HepG2 (cell line): ENCODE measurements around the gene SRF. TPM values are rescaled to one million over a fixed set of nuclear protein-coding genes. Genes with fewer than 3 reads are reported as not detected.

Experiments
- ATF7-NPFF ChIP-seq: sonication (generic); formaldehyde crosslinking; IDR thresholded peaks from 2 replicates; pipeline ENCODE4 v1.8.1; 2023; ENCODE audit warnings: mild to moderate bottlenecking, low read depth, missing genetic modification reagents, moderate library complexity
- EP300 ChIP-seq, 3 experiments: sonication (generic) in 1 of 3; formaldehyde crosslinking in 1 of 3; IDR thresholded peaks; 2 replicates each; pipeline versions ENCODE4 v1.5.1 to v1.6.1; 2011 to 2020; ENCODE audit warnings: low read depth in 2 of 3, low read length in 2 of 3, borderline replicate concordance in 1 of 3, improper control_type of control experiment in 1 of 3, mild to moderate bottlenecking in 1 of 3, missing genetic modification reagents in 1 of 3, moderate library complexity in 1 of 3
- KDM4B ChIP-seq: sonication (generic); formaldehyde crosslinking; IDR thresholded peaks from 2 replicates; pipeline ENCODE4 v1.4.0; 2020; ENCODE audit warnings: missing genetic modification reagents
- RBFOX2 ChIP-seq: fragments of 200-400 bp; formaldehyde crosslinking; IDR thresholded peaks from 2 replicates; pipeline ENCODE4 v1.6.1; 2017; ENCODE audit warnings: low read depth, mild to moderate bottlenecking, low read length
- RBM22 ChIP-seq: fragments of 200-400 bp; formaldehyde crosslinking; optimal IDR thresholded peaks from 2 replicates; pipeline ENCODE3; 2017; ENCODE audit warnings: mild to moderate bottlenecking, low read length, moderate library complexity
- STAG1 ChIP-seq: sonication (generic); formaldehyde crosslinking; IDR thresholded peaks from 2 replicates; pipeline ENCODE4 v1.4.0; 2020; ENCODE audit warnings: missing genetic modification reagents
- TRIM24 ChIP-seq: sonication (generic); formaldehyde crosslinking; IDR thresholded peaks from 2 replicates; pipeline ENCODE4 v1.8.0; 2022; ENCODE audit warnings: mild to moderate bottlenecking, missing genetic modification reagents
- ZFP41 ChIP-seq: sonication (generic); formaldehyde crosslinking; IDR thresholded peaks from 2 replicates; pipeline ENCODE4 v1.4.0; 2020; ENCODE audit warnings: mild to moderate bottlenecking, missing genetic modification reagents, borderline replicate concordance
- ZNF160 ChIP-seq: sonication (generic); formaldehyde crosslinking; IDR thresholded peaks from 2 replicates; pipeline ENCODE4 v1.8.0; 2022; ENCODE audit warnings: mild to moderate bottlenecking, inconsistent platforms, missing genetic modification reagents
- ZNF350 ChIP-seq: sonication (generic); formaldehyde crosslinking; IDR thresholded peaks from 2 replicates; pipeline ENCODE4 v1.4.0; 2020; ENCODE audit warnings: mild to moderate bottlenecking, low read depth, missing genetic modification reagents, borderline replicate concordance
- polyA plus RNA-seq, 8 experiments: library from polyadenylated mRNA; depleted of rRNA in 3 of 8; stranded (reverse) in 7 of 8; unstranded in 1 of 8; fragments of >200 nt; fragmentation: Illumina TruSeq in 4 of 8; extraction: Trizol in 4 of 8; gene quantifications; 2 replicates each; pipeline versions ENCODE4 v1.2.1 to v1.2.3, GENCODE V29; 2011 to 2016; ENCODE audit warnings: low read depth in 4 of 8, missing spikeins in 1 of 8, mixed read lengths in 1 of 8; ENCODE audit not compliant: insufficient read depth in 1 of 8
- total RNA-seq, 5 experiments: library from RNA; depleted of rRNA; stranded (reverse); fragments of >200 nt; fragmentation: Illumina TruSeq; extraction: Trizol; gene quantifications; 2 replicates each; pipeline ENCODE4 v1.2.3, GENCODE V29; 2016; ENCODE audit warnings: low read depth in 1 of 5
- TF ChIP-seq, protein P1 (sequence below): sonication (generic); formaldehyde crosslinking; IDR thresholded peaks from 2 replicates; pipeline ENCODE4 v1.8.0; 2022; ENCODE audit warnings: mild to moderate bottlenecking, missing genetic modification reagents; ENCODE audit not compliant: insufficient replicate concordance
- TF ChIP-seq, protein P2 (sequence below): sonication (generic); formaldehyde crosslinking; IDR thresholded peaks from 2 replicates; pipeline ENCODE4 v1.8.0; 2022; ENCODE audit warnings: mild to moderate bottlenecking, missing genetic modification reagents, borderline replicate concordance
- TF ChIP-seq, protein P3 (sequence below): sonication (generic); formaldehyde crosslinking; conservative IDR thresholded peaks from 2 replicates; pipeline ENCODE4 v1.4.0; 2020; ENCODE audit warnings: missing genetic modification reagents
- TF ChIP-seq, protein P4 (sequence below): sonication (generic); formaldehyde crosslinking; IDR thresholded peaks from 2 replicates; pipeline ENCODE4 v1.9.0; 2022; ENCODE audit warnings: missing genetic modification reagents, mild to moderate bottlenecking, borderline replicate concordance
- TF ChIP-seq, protein P5 (sequence below): sonication (generic); formaldehyde crosslinking; IDR thresholded peaks from 2 replicates; pipeline ENCODE4 v1.4.0; 2020; ENCODE audit warnings: mild to moderate bottlenecking, missing genetic modification reagents
- TF ChIP-seq, protein P6 (sequence below): sonication (generic); formaldehyde crosslinking; IDR thresholded peaks from 2 replicates; pipeline ENCODE4 v1.8.0; 2023; ENCODE audit warnings: mild to moderate bottlenecking, missing genetic modification reagents

SRF gene
- total and polyA plus RNA-seq, 2 of the 13 experiments (the other 11 are each of a cell fraction or from before 2014, with no cell fraction given) = 25.5 to 44.1 TPM

DNA sequence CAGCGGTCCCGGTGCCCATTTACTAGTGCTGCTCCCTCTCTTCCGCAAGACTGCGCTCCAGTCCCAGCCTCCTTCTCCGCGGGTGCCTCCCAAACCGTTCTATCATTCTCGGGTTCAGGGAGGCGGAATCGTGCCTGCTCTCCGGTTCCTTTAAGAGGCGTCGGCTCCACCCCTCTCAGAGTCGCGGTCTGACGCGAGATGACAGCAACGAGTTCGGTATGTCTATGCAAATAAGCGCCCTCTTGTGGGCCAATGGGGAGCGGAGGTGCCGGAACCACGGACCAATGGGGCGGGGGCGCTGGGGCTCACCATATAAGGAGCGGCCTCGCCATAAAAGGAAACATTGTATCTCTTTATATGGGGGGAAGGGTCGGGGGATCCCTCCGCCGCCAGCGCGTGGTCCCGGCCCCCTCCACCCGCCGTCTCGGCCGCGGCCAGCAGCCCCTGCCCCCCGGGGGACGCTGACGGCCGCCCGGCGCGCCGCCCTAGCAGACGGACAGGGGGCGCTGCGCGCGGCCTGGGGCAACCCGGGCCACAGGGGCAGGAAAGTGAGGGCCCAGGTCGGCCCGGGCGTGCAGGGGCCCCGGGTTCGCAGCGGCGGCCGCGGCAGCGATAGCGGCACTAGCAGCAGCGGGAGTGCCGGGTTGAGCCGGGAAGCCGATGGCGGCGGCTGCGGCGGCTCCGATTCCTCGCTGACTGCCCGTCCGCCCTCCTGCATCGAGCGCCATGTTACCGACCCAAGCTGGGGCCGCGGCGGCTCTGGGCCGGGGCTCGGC lies at the start of gene SRF (continued):
- TF ChIP-seq, protein P1, sequence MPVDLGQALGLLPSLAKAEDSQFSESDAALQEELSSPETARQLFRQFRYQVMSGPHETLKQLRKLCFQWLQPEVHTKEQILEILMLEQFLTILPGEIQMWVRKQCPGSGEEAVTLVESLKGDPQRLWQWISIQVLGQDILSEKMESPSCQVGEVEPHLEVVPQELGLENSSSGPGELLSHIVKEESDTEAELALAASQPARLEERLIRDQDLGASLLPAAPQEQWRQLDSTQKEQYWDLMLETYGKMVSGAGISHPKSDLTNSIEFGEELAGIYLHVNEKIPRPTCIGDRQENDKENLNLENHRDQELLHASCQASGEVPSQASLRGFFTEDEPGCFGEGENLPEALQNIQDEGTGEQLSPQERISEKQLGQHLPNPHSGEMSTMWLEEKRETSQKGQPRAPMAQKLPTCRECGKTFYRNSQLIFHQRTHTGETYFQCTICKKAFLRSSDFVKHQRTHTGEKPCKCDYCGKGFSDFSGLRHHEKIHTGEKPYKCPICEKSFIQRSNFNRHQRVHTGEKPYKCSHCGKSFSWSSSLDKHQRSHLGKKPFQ (CRISPR knock-in tag) = peak; percentile 31
- TF ChIP-seq RBM22 (no peak), TRIM24 (no peak), RBFOX2 (peak; percentile 89), ATF7-NPFF (CRISPR knock-in tag) (peak; percentile 62), ZNF160 (peak; percentile 70; the same call in 1 of the 2 replicates), STAG1 (peak; percentile 54), ZNF350 (no peak; the same call in 1 of the 2 replicates), KDM4B (CRISPR knock-in tag) (no peak), ZFP41 (CRISPR knock-in tag) (no peak; the same call in 1 of the 2 replicates), EP300 (IDR thresholded peaks at IDR 0.05; ENCODE audit: low read depth in 2 of 2, low read length in 2 of 2) (peak; percentile 37 to 77), EP300 (CRISPR knock-in tag; IDR thresholded peaks at IDR 0.05; ENCODE audit: borderline replicate concordance) (no peak)
- TF ChIP-seq, protein P2, sequence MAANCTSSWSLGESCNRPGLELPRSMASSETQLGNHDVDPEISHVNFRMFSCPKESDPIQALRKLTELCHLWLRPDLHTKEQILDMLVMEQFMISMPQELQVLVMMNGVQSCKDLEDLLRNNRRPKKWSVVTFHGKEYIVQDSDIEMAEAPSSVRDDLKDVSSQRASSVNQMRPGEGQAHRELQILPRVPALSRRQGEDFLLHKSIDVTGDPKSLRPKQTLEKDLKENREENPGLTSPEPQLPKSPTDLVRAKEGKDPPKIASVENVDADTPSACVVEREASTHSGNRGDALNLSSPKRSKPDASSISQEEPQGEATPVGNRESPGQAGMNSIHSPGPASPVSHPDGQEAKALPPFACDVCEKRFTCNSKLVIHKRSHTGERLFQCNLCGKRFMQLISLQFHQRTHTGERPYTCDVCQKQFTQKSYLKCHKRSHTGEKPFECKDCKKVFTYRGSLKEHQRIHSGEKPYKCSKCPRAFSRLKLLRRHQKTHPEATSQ (CRISPR knock-in tag) = no peak; the same call in 1 of the 2 replicates
- TF ChIP-seq, protein P3, sequence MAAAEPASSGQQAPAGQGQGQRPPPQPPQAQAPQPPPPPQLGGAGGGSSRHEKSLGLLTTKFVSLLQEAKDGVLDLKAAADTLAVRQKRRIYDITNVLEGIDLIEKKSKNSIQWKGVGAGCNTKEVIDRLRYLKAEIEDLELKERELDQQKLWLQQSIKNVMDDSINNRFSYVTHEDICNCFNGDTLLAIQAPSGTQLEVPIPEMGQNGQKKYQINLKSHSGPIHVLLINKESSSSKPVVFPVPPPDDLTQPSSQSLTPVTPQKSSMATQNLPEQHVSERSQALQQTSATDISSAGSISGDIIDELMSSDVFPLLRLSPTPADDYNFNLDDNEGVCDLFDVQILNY (CRISPR knock-in tag) = peak; percentile 62; the same call in 1 of the 2 replicates
- TF ChIP-seq, protein P4, sequence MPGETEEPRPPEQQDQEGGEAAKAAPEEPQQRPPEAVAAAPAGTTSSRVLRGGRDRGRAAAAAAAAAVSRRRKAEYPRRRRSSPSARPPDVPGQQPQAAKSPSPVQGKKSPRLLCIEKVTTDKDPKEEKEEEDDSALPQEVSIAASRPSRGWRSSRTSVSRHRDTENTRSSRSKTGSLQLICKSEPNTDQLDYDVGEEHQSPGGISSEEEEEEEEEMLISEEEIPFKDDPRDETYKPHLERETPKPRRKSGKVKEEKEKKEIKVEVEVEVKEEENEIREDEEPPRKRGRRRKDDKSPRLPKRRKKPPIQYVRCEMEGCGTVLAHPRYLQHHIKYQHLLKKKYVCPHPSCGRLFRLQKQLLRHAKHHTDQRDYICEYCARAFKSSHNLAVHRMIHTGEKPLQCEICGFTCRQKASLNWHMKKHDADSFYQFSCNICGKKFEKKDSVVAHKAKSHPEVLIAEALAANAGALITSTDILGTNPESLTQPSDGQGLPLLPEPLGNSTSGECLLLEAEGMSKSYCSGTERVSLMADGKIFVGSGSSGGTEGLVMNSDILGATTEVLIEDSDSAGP (CRISPR knock-in tag) = peak; percentile 100
- TF ChIP-seq, protein P5, sequence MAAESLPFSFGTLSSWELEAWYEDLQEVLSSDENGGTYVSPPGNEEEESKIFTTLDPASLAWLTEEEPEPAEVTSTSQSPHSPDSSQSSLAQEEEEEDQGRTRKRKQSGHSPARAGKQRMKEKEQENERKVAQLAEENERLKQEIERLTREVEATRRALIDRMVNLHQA (CRISPR knock-in tag) = no peak
- TF ChIP-seq, protein P6, sequence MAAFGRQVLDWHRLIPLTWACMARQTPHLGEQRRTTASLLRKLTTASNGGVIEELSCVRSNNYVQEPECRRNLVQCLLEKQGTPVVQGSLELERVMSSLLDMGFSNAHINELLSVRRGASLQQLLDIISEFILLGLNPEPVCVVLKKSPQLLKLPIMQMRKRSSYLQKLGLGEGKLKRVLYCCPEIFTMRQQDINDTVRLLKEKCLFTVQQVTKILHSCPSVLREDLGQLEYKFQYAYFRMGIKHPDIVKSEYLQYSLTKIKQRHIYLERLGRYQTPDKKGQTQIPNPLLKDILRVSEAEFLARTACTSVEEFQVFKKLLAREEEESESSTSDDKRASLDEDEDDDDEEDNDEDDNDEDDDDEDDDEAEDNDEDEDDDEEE (CRISPR knock-in tag) = 0 out of 2 replicates have a peak, but pooled peaks have one; percentile 28
